Measurements from ENCODE around the gene ASAP2.

- TF ChIP-seq TAF1 (IDR thresholded peaks at IDR 0.05; ENCODE audit: borderline replicate concordance, low read depth, low read length) = no peak
- no peak for TF ChIP-seq POLR2A (IDR thresholded peaks at IDR 0.05; ENCODE audit: low read depth, low read length)
- no peak for TF ChIP-seq POLR2AphosphoS5 (IDR thresholded peaks at IDR 0.05; ENCODE audit: low read depth, low read length)
Observed at GRCh38 chr2:9187620-9188214, 18.9 kb upstream of the ASAP2 start.
